ENCODE data around the gene SPINK2.

- TF ChIP-seq POLR2AphosphoS5 (IDR thresholded peaks at IDR 0.05) (no peak), CTCF (IDR thresholded peaks at IDR 0.05) (no peak), POLR2A (IDR thresholded peaks at IDR 0.05) (no peak), EP300 (IDR thresholded peaks at IDR 0.05) (no peak)
Observed at GRCh38 chr4:56768763-56769162, 52.7 kb downstream of the SPINK2 start.
